Smooth muscle cell (in vitro differentiated cells): Measurements from ENCODE around the gene PDE6B. TPM values are rescaled to one million over a fixed set of nuclear protein-coding genes. Genes with fewer than 3 reads are reported as not detected.

ENCODE experiments used
- DNase-seq: peaks from one replicate; lab custom pipeline; 2025; ENCODE audit not compliant: unreplicated experiment; lab: John Stamatoyannopoulos, UW
- H2AFZ ChIP-seq: fragments of 200-600 bp; sonication (generic); 2 replicates; pipeline ENCODE4 v1.6.0; 2016; ENCODE audit warnings: antibody characterized with exemption, low read depth, mild to moderate bottlenecking
- H3F3A ChIP-seq: fragments of 200-600 bp; sonication (generic); 2 replicates; pipeline ENCODE4 v1.6.0; 2017; ENCODE audit warnings: antibody characterized with exemption, low read depth
- H3K27ac ChIP-seq: fragments of 200-600 bp; sonication (generic); 2 replicates; pipeline ENCODE4 v1.5.1; 2016; ENCODE audit warnings: low read depth, mild to moderate bottlenecking
- H3K27me3 ChIP-seq: fragments of 200-600 bp; sonication (generic); 2 replicates; pipeline ENCODE4 v1.6.1; 2016; ENCODE audit warnings: low read depth, mild to moderate bottlenecking
- H3K36me3 ChIP-seq: fragments of 200-600 bp; sonication (generic); 2 replicates; pipeline ENCODE4 v1.5.1; 2016; ENCODE audit warnings: low read depth
- H3K4me1 ChIP-seq: fragments of 200-600 bp; sonication (generic); 2 replicates; pipeline ENCODE4 v1.5.1; 2016; ENCODE audit warnings: low read depth
- H3K4me2 ChIP-seq: fragments of 200-600 bp; sonication (generic); 2 replicates; pipeline ENCODE4 v1.6.0; 2016; ENCODE audit warnings: mild to moderate bottlenecking
- H3K4me3 ChIP-seq: fragments of 200-600 bp; sonication (generic); 2 replicates; pipeline ENCODE4 v1.5.1; 2016; ENCODE audit warnings: mild to moderate bottlenecking
- H3K79me2 ChIP-seq: fragments of 200-600 bp; sonication (generic); 2 replicates; pipeline ENCODE4 v1.6.0; 2016; ENCODE audit warnings: low read depth, mild to moderate bottlenecking
- H3K9ac ChIP-seq: fragments of 200-600 bp; sonication (generic); 2 replicates; pipeline ENCODE4 v1.6.0; 2016; ENCODE audit warnings: low read depth
- H3K9me3 ChIP-seq: fragments of 200-600 bp; sonication (generic); replicated peaks from 2 replicates; pipeline ENCODE4 v1.5.1; 2016; ENCODE audit warnings: low read depth
- H4K20me1 ChIP-seq: fragments of 200-600 bp; sonication (generic); 2 replicates; pipeline ENCODE4 v1.6.0; 2016; ENCODE audit warnings: low read depth
- WGBS: methylation state at CpG from one replicate; pipeline ENCODE4 v1.1.7; 2016; ENCODE audit warnings: low lambda C conversion rate; 5-methylcytosine and 5-hydroxymethylcytosine counted together
- polyA plus RNA-seq: library from polyadenylated mRNA; unstranded; fragments of >200 nt; fragmentation: Nextera tagmentation; extraction: Ambion mirVana; gene quantifications from 2 replicates; pipeline ENCODE4 v1.2.1, GENCODE V29; 2016
- total RNA-seq: library from RNA; depleted of rRNA; stranded (reverse); fragments of >200 nt; gene quantifications from 2 replicates; pipeline ENCODE4 v1.2.3, GENCODE V29; 2014
- TF ChIP-seq, protein P1 (sequence below): fragments of 200-600 bp; sonication (generic); IDR thresholded peaks from 2 replicates; pipeline ENCODE4 v1.5.1; 2017; ENCODE audit warnings: borderline replicate concordance, mild to moderate bottlenecking, antibody characterized with exemption; ENCODE audit not compliant: insufficient read depth, poor library complexity, severe bottlenecking

The PDE6B gene
- total and polyA plus RNA-seq, 2 experiments from 2014 or later: 5.1 to 9.0 TPM

DNA sequence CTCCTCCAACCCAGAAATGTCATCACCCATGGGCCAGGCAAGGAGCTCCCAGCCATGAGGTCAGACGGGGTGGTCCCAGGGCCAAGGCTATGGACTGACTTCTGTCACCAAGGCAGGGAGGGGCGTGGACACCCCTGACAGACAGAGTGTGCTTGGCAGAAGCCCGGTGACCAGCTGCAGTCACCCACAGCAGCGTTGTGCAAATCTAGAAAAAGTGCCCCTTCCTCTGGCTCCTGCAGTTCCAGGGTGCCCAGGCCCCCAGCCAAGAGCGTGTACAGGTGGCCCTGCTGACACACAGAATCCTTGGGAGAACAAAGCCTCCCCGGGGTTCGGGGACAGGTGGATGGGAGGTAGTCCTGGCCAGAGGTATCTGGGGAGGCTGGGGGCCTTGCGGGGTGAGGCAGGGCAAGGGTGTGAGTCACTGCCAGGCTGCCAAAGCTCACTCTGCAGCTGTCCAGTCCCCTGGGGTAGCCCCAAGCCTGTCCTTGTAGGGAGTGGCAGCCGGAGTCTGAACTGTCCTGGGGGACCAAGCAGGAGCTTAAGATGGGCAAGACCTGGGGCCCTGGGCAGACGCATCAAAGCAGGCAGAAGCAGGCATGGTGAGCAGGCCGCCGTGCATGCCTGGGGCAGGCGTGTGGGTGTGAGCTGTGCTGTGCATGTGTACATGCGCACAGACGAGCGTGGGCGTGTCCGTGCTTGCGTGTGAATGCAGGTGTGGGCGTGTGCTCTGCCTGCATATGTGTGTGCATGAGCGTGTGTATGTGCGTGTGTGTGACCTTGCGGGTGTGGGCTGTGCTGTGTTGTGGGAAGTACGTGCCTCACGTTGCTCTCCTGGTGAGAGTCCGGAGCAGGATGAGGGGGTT lies 52.3 kb downstream of the PDE6B start:
- TF ChIP-seq, protein P1, sequence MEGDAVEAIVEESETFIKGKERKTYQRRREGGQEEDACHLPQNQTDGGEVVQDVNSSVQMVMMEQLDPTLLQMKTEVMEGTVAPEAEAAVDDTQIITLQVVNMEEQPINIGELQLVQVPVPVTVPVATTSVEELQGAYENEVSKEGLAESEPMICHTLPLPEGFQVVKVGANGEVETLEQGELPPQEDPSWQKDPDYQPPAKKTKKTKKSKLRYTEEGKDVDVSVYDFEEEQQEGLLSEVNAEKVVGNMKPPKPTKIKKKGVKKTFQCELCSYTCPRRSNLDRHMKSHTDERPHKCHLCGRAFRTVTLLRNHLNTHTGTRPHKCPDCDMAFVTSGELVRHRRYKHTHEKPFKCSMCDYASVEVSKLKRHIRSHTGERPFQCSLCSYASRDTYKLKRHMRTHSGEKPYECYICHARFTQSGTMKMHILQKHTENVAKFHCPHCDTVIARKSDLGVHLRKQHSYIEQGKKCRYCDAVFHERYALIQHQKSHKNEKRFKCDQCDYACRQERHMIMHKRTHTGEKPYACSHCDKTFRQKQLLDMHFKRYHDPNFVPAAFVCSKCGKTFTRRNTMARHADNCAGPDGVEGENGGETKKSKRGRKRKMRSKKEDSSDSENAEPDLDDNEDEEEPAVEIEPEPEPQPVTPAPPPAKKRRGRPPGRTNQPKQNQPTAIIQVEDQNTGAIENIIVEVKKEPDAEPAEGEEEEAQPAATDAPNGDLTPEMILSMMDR: no peak
- no peaks in the 10 kb centered on the region for H3F3A ChIP-seq
- peaks cover 19% of the 10 kb centered on the region for H3K79me2 ChIP-seq
- H3K9me3 ChIP-seq: no peaks in the 10 kb centered on the region
- H3K27me3 ChIP-seq: no peaks in the 10 kb centered on the region
- no peak overlapping the region for H3K9ac ChIP-seq
- no peak overlapping the region for H3K4me3 ChIP-seq
- no peak overlapping the region for H2AFZ ChIP-seq
- H3K4me1 ChIP-seq: peaks cover 20% of the 10 kb centered on the region
- H3K36me3 ChIP-seq: no peaks in the 10 kb centered on the region
- H3K27ac ChIP-seq: no peak overlapping the region
- no peak overlapping the region for H3K4me2 ChIP-seq
- 79% methylated on average over 26 of the region's 26 CpGs for WGBS
- no peaks in the 10 kb centered on the region for H4K20me1 ChIP-seq
- no peak for DNase-seq

DNA sequence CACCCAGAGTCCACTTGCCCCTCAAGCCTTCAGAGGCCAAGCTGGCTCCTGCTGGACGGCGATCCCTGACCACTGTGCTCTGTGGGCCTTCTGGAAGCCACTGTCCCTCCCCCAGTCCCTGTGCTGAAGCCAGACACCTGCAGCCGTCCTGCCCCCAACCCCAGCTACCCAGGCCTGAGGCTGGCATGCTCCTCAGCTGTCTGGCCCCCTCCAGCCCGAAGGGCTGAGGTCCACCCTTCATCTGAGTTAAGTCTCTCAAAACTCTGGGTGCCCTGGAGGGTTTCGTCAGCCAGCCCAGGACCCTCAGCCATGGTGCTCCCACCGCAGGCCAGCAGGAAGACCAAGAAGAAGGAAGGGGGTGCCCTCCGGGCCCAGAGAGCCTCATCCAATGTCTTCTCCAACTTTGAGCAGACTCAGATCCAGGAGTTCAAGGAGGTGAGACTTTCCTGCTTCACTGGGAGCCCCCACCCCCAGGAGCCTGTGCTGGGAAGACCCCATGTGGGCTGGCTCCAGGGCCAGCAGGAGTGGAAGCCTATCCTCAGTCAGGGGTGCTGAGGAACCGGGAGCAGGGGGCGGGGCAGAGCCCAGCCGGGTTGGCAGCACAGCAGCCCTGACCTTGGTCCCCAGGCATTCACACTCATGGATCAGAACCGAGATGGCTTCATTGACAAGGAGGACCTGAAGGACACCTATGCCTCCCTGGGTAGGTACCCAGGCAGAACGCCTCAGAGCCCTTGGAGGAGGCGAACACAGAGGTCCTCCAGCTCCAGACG lies 53.1 kb downstream of the PDE6B start:
- H3K4me3 ChIP-seq: no peak overlapping the region
- TF ChIP-seq, protein P1: no peak
- no peaks in the 10 kb centered on the region for H3K36me3 ChIP-seq
- no peaks in the 10 kb centered on the region for H3K27me3 ChIP-seq
- no peaks in the 10 kb centered on the region for H4K20me1 ChIP-seq
- no peaks in the 10 kb centered on the region for H3K9me3 ChIP-seq
- H3K4me1 ChIP-seq: peaks cover 15% of the 10 kb centered on the region
- WGBS: 87% methylated on average over 12 of the region's 14 CpGs
- H2AFZ ChIP-seq: no peak overlapping the region
- H3K4me2 ChIP-seq: no peak overlapping the region
- H3K27ac ChIP-seq: no peak overlapping the region
- H3F3A ChIP-seq: no peaks in the 10 kb centered on the region
- DNase-seq: no peak
- peaks cover 10% of the 10 kb centered on the region for H3K79me2 ChIP-seq
- H3K9ac ChIP-seq: no peak overlapping the region

- TF ChIP-seq, protein P1: no peak
- Histone ChIP-seq H3K4me1 (peaks cover 15% of the 10 kb centered on the region), H3F3A (no peaks in the 10 kb centered on the region), H3K36me3 (no peaks in the 10 kb centered on the region), H3K9me3 (no peaks in the 10 kb centered on the region), H3K27me3 (no peaks in the 10 kb centered on the region), H3K27ac (no peak overlapping the region), H3K4me2 (no peak overlapping the region), H3K79me2 (peaks cover 8% of the 10 kb centered on the region), H3K9ac (no peak overlapping the region), H2AFZ (no peak overlapping the region), H3K4me3 (no peak overlapping the region), H4K20me1 (no peaks in the 10 kb centered on the region)
- no peak for DNase-seq
- WGBS: 91% methylated on average over 13 of the region's 13 CpGs
These were observed 53.7 kb downstream of the PDE6B start for GRCh38 chr4:679104-679481.
